Hepatocyte (in vitro differentiated cells): Measurements from ENCODE around the gene ARHGAP15. TPM values are rescaled to one million over a fixed set of nuclear protein-coding genes. Genes with fewer than 3 reads are reported as not detected.

Experiments
- DNase-seq: peaks from one replicate; pipeline ENCODE4 v3.0.0-alpha.2; 2016; ENCODE audit warnings: low spot score
- H2AFZ ChIP-seq: fragments of 200-600 bp; sonication (generic); 2 replicates; pipeline ENCODE4 v1.6.0; 2016; ENCODE audit warnings: antibody characterized with exemption, mild to moderate bottlenecking
- H3K27ac ChIP-seq: fragments of 200-600 bp; sonication (generic); 2 replicates; pipeline ENCODE4 v1.5.1; 2016; ENCODE audit warnings: mild to moderate bottlenecking
- H3K27me3 ChIP-seq: fragments of 200-600 bp; sonication (generic); 2 replicates; pipeline ENCODE4 v1.6.1; 2016
- H3K36me3 ChIP-seq: fragments of 200-600 bp; sonication (generic); replicated peaks from 2 replicates; pipeline ENCODE4 v1.5.1; 2016; ENCODE audit warnings: low read depth; ENCODE audit not compliant: insufficient read depth
- H3K4me1 ChIP-seq: fragments of 200-600 bp; sonication (generic); 2 replicates; pipeline ENCODE4 v1.5.1; 2016; ENCODE audit warnings: mild to moderate bottlenecking, moderate library complexity; ENCODE audit not compliant: insufficient read depth
- H3K4me2 ChIP-seq: fragments of 200-600 bp; sonication (generic); 2 replicates; pipeline ENCODE4 v1.6.0; 2016
- H3K4me3 ChIP-seq: fragments of 200-600 bp; sonication (generic); 2 replicates; pipeline ENCODE4 v1.5.1; 2016; ENCODE audit warnings: mild to moderate bottlenecking
- H3K79me2 ChIP-seq: fragments of 200-600 bp; sonication (generic); 2 replicates; pipeline ENCODE4 v1.6.0; 2017; ENCODE audit warnings: mild to moderate bottlenecking
- H3K9me2 ChIP-seq: fragments of 200-600 bp; sonication (generic); replicated peaks from 2 replicates; pipeline ENCODE4 v1.6.0; 2017; ENCODE audit warnings: mild to moderate bottlenecking; ENCODE audit not compliant: insufficient read depth
- H3K9me3 ChIP-seq: fragments of 200-600 bp; sonication (generic); 2 replicates; pipeline ENCODE4 v1.5.1; 2016; ENCODE audit warnings: low read depth, mild to moderate bottlenecking
- H4K20me1 ChIP-seq: fragments of 200-600 bp; sonication (generic); 2 replicates; pipeline ENCODE4 v1.6.0; 2016; ENCODE audit warnings: mild to moderate bottlenecking; ENCODE audit not compliant: insufficient read depth, poor library complexity, severe bottlenecking
- EZH2 ChIP-seq: fragments of 200-600 bp; sonication (generic); IDR thresholded peaks from 2 replicates; pipeline ENCODE4 v1.6.1; 2016; ENCODE audit warnings: antibody characterized with exemption, mild to moderate bottlenecking, borderline replicate concordance
- EZH2phosphoT487 ChIP-seq: fragments of 200-600 bp; sonication (generic); IDR thresholded peaks from one replicate; pipeline ENCODE4 v1.6.1; 2018; ENCODE audit warnings: antibody characterized with exemption, mild to moderate bottlenecking, low read depth, moderate library complexity; ENCODE audit not compliant: unreplicated experiment, severe bottlenecking
- WGBS: methylation state at CpG from one replicate; pipeline ENCODE4 v1.1.6; 2016; ENCODE audit warnings: low lambda C conversion rate; ENCODE audit errors: missing lambda C conversion rate; 5-methylcytosine and 5-hydroxymethylcytosine counted together
- polyA plus RNA-seq: library from polyadenylated mRNA; unstranded; fragments of >200 nt; fragmentation: Nextera tagmentation; extraction: Ambion mirVana; gene quantifications from 2 replicates; pipeline ENCODE4 v1.2.1, GENCODE V29; 2016
- total RNA-seq: library from RNA; depleted of rRNA; stranded (reverse); fragments of >200 nt; gene quantifications from 2 replicates; pipeline ENCODE4 v1.2.3, GENCODE V29; 2014
- TF ChIP-seq, protein P1 (sequence below): fragments of 200-600 bp; sonication (generic); IDR thresholded peaks from 2 replicates; pipeline ENCODE4 v1.5.1; 2016; ENCODE audit warnings: antibody characterized with exemption, mild to moderate bottlenecking; ENCODE audit not compliant: poor library complexity

The ARHGAP15 gene
- total and polyA plus RNA-seq, 2 experiments from 2014 or later, result 0.17 TPM; not detected in 1

DNA sequence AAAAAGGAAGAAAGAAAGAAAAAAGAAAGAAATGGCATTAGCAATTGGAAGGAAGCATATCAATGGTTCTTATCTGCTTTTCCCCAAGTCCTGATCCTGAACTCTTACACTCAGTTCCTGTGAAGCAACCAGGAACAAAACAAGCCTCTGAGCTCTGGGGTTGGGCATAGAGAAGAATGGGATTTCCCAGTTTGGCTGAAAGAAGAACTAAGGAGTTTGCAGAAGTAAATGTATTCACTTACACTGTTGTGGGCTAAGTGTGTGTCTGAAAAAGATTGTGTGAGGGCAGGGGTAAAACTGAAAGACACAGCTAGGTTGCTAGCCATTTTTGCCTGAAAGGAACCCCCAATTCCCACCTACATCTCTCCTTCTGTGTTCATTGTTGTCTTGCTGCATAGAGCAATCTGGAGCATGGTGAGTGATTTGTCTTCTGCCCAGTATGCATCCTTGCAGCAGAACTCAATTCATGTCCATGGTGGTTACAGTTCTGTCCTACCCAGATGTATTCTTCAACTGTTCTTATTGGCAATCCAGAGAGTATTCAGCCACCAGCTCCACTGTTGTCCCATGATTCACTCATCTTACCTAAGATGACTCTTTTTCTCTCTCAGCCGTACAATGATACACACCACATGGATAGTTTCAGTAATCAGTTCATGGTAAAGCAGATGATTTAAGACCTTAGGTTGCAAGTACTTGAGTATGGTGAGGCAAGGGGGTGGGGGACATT lies 348.7 kb downstream of the ARHGAP15 start:
- H3K9me3 ChIP-seq, result no peaks in the 10 kb centered on the region
- H3K79me2 ChIP-seq, result no peaks in the 10 kb centered on the region
- no peak for DNase-seq
- H3K4me3 ChIP-seq, result no peak overlapping the region
- H3K27me3 ChIP-seq, result no peaks in the 10 kb centered on the region
- H4K20me1 ChIP-seq, result no peaks in the 10 kb centered on the region
- no peaks in the 10 kb centered on the region for H3K9me2 ChIP-seq
- H3K27ac ChIP-seq, result no peak overlapping the region
- peaks cover 7% of the 10 kb centered on the region for H3K4me1 ChIP-seq
- 100% methylated on average over 1 of the region's 1 CpG for WGBS
- no peaks in the 10 kb centered on the region for H3K36me3 ChIP-seq
- no peak overlapping the region for H2AFZ ChIP-seq
- TF ChIP-seq EZH2phosphoT487, result no peak
- TF ChIP-seq, protein P1, sequence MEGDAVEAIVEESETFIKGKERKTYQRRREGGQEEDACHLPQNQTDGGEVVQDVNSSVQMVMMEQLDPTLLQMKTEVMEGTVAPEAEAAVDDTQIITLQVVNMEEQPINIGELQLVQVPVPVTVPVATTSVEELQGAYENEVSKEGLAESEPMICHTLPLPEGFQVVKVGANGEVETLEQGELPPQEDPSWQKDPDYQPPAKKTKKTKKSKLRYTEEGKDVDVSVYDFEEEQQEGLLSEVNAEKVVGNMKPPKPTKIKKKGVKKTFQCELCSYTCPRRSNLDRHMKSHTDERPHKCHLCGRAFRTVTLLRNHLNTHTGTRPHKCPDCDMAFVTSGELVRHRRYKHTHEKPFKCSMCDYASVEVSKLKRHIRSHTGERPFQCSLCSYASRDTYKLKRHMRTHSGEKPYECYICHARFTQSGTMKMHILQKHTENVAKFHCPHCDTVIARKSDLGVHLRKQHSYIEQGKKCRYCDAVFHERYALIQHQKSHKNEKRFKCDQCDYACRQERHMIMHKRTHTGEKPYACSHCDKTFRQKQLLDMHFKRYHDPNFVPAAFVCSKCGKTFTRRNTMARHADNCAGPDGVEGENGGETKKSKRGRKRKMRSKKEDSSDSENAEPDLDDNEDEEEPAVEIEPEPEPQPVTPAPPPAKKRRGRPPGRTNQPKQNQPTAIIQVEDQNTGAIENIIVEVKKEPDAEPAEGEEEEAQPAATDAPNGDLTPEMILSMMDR, result no peak
- TF ChIP-seq EZH2, result no peak
- no peak overlapping the region for H3K4me2 ChIP-seq

DNA sequence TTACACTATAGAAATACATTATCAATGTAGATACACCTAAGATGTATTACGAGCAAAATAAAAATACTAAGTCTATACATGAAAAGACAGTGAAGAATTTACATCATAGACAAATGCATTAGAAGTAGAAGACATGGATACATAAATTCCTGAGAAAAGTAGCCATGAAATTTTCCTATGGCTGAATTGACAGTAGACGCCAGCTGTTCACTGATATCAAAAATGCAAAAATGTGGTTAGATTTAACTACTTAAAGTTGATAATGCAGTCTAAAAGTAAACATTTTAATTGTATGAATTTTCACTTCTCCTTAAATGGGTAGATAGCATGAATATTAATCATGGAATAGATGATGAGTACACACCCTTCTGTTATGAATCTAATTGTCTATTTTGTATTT lies 350.9 kb downstream of the ARHGAP15 start:
- Histone ChIP-seq H3K36me3 (no peaks in the 10 kb centered on the region), H3K79me2 (no peaks in the 10 kb centered on the region), H3K4me1 (peaks cover 7% of the 10 kb centered on the region), H3K9me3 (no peaks in the 10 kb centered on the region), H3K9me2 (no peaks in the 10 kb centered on the region), H2AFZ (no peak overlapping the region), H4K20me1 (no peaks in the 10 kb centered on the region), H3K27ac (no peak overlapping the region), H3K27me3 (no peaks in the 10 kb centered on the region), H3K4me2 (no peak overlapping the region), H3K4me3 (no peak overlapping the region)
- no peak for TF ChIP-seq EZH2phosphoT487
- no peak for TF ChIP-seq EZH2
- TF ChIP-seq, protein P1, result no peak
- DNase-seq, result no peak
- whole genome bisulfite sequencing, result 93% methylated on average over 2 of the region's 2 CpGs

GRCh38 chr2:143480601-143481236 lies 351.5 kb downstream of the ARHGAP15 start:
- no peaks in the 10 kb centered on the region for H4K20me1 ChIP-seq
- H3K79me2 ChIP-seq, result no peaks in the 10 kb centered on the region
- H3K4me1 ChIP-seq, result peaks cover 6% of the 10 kb centered on the region
- no peak for DNase-seq
- H2AFZ ChIP-seq, result no peak overlapping the region
- no peaks in the 10 kb centered on the region for H3K27me3 ChIP-seq
- no peak overlapping the region for H3K4me2 ChIP-seq
- no peaks in the 10 kb centered on the region for H3K36me3 ChIP-seq
- no peaks in the 10 kb centered on the region for H3K9me2 ChIP-seq
- no peak overlapping the region for H3K27ac ChIP-seq
- TF ChIP-seq EZH2phosphoT487, result no peak
- TF ChIP-seq EZH2, result no peak
- TF ChIP-seq, protein P1, result no peak
- 71% methylated on average over 2 of the region's 2 CpGs for WGBS
- H3K9me3 ChIP-seq, result no peaks in the 10 kb centered on the region
- no peak overlapping the region for H3K4me3 ChIP-seq
